ENCODE data around the gene MINAR1.

Gene MINAR1

DNA sequence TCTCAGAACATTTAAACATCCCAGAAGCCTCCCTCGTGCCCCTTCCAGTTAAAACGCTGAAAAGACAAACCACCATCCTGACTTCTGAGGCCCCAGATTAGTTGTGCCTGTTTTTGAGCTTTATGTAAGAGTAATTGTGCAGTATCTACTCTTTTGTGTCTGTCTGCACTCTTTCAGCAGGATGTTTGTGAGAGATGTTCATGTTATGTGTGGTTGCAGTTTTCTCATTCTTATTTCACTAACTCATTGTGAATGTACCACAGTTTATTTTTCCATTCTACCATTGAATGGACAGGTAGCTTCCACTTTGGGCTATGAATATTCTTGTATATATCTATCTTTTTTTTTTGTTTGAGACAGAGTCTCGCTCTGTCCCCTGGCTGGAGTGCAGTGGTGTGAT is 40.3 kb downstream of the MINAR1 start:
- no peak for DNase-seq

DNA sequence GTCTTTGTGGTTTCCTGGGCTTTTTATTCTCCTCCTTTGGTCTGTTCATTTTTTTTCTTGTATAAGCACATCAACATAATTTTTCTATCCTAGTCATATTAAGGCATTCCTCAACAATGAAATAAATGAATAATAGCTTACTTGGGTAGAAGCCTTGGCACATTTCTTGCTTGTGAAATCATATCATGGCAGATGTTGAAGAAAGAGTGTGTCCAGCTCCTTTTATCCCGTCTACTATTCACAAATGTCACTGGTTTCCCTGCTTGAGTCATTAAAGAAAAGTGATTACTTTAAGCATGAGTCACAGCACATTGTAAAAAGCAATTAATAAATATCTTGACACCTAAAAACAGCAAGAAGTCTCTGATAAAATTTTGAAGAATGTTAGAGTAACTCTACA is 42.1 kb downstream of the MINAR1 start:
- no peak for DNase-seq

DNA sequence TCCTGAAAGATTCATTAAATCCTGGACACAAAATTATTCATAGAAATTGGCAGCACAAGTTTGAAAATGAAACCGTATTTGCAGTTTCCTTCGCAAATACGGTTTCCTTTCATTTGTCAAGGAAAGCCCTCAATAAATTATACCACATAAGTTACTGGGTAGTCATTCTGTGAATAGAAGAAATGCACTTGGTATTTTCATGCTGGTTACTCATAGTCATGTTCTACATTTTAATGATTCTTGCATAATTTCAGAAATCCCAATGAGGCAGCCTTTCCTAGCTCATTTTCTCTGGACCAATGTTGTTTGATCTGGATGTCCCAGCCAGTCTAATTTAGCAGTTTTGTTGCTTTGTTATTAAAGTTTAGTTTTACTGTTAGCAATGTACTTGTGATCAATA is 43.2 kb downstream of the MINAR1 start:
- no peak for DNase-seq

DNA sequence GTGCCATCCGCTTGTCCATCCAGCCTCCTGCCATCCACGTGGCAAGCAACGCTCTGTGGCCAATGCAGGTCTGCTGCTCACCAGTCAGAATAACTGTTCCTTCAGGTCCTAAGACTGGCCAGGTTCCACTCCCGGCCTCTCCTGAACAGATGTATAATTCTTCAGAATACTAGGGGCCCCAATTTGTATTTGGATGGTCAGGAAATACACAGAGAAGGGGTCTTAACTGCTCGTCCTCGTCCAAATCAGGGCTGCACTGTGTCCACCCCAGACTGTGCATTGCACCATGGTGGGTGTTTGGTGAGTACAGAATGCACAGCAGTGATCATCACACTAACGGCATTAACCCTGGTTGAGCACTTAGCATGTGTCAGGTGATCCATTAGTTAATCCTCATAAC is 46.0 kb downstream of the MINAR1 start:
- no peak for DNase-seq

DNA sequence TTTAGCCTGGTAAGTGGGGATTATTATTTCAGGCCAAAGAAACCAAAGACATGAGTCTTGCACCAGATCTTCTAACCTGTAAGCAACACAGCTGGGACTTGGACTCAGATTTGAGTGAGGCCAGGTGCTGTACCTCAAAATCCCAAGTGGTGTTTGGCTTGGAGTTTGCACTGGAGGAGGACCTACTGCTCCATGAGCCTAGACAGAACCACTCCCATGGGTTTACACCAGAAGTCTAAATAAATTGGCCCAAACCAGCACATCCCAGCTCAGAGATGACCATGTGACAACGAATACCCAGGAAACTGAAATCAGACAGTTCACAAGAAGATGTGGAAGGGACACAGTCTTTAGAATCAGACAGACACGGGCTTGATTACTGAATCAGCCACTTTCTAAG is 47.5 kb downstream of the MINAR1 start:
- no peak for DNase-seq

DNA sequence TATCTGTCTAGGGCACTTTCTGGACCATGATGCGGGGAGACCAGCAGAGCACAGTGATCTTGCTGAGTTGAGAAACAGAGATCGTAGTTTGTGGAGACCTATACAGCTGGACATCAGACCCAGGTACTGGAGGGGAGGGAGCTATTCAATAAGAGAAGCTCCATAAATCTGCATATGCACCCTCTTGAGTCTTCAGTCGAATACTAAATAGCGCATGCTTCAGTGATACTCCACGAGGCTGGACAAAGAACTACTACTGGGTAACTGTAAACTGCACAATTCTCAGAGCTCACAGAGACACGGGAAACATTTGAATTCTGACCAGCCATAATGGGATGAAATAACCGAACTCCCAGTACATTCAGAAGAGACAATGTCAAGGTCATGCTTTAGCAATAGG is 49.7 kb downstream of the MINAR1 start:
- no peak for DNase-seq
